Mucosa of descending colon (tissue), 3 donors: ENCODE results near the gene NR6A1. TPM values are rescaled to one million over a fixed set of nuclear protein-coding genes. Genes with fewer than 3 reads are reported as not detected.
A peak's percentile ranks its signal among the peaks of the same experiment; 100 is the strongest.

ENCODE experiments used
- ATAC-seq: fragments of 200-7000 bp; cut with Tn5 transposase; one replicate; pipeline ENCODE4 v1.9.1; 2020; ENCODE audit warnings: mild to moderate bottlenecking, moderate library complexity
- DNase-seq, 3 donors: peaks; one replicate each; pipeline ENCODE4 v3.0.0-alpha.2; 2020
- H3K36me3 ChIP-seq: fragments of 200-600 bp; one replicate; pipeline ENCODE4 v1.8.0; 2021; ENCODE audit warnings: low read depth, mild to moderate bottlenecking
- H3K4me1 ChIP-seq: fragments of 200-600 bp; one replicate; pipeline ENCODE4 v1.8.0; 2021; ENCODE audit warnings: low read depth, mild to moderate bottlenecking
- H3K4me3 ChIP-seq: fragments of 200-600 bp; one replicate; pipeline ENCODE4 v1.8.0; 2021; ENCODE audit warnings: mild to moderate bottlenecking
- H3K9me3 ChIP-seq: fragments of 200-600 bp; one replicate; pipeline ENCODE4 v1.8.0; 2021; ENCODE audit warnings: mild to moderate bottlenecking
- CTCF ChIP-seq: fragments of 200-600 bp; IDR thresholded peaks from one replicate; pipeline ENCODE4 v1.8.0; 2022; ENCODE audit warnings: antibody characterized with exemption, mild to moderate bottlenecking
- intact Hi-C, 2 donors: fragments of 100-400 bp; cut with DNase I in 1 of 2; cut with micrococcal nuclease in 1 of 2; formaldehyde crosslinking; loops; one replicate each; pipeline versions ENCODE4 v1.11.0 to v1.11.1; 2022; cut with DNase I, micrococcal nuclease
- total RNA-seq, 3 donors: library from RNA; stranded (reverse); fragmentation: NEBNext Ultra II Directional in 2 of 3; extraction: Animal tissue kit (Norgen Biotek cat#: 25700) in 2 of 3; gene quantifications; one replicate each; pipeline versions ENCODE4 v1.2.1 to v1.2.4, GENCODE V29; 2021 to 2023
- donor health status: DM: no; HTN: no; CAD: no; lungs with moderate emphysema.
- donor health status: DM: no; HTN: no; CAD: no.
- donor health status: DM: no; HTN: yes; CAD: no.

The NR6A1 gene
- total RNA-seq, 3 donors from 2014 or later, result 5.6 to 8.4 (median 7.0) TPM

- TF ChIP-seq CTCF, result no peak
- Histone ChIP-seq H3K36me3 (no peaks in the 10 kb centered on the region), H3K4me3 (no peak overlapping the region)
Measured at GRCh38 chr9:124661271-124661670, 109.8 kb downstream of the NR6A1 start.

DNA sequence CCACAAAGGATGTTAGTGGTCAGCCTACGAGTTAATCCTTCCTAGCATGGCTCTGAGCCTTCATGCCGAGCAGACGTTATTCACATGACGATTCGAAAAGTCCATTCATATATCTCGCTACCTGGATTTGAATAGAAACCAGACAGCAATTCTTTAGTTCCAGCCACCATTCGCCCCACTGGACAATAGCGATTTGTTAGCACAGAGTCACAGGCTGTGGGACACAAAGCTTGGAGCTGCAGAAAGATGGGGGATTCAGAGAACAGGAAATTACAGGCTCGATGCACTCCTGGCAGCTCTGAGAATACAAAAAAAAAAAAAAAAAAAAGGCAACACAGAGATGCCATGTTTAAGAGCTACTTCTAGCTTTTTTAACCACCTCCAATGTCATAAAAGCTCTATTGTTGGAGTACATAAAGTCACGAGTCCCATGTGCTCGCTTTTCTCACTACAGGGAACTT is 110.7 kb downstream of the NR6A1 start:
- ATAC-seq (peak; percentile 30), DNase-seq (peak in 2 of 3 donors; percentile 31 to 35)
- Histone ChIP-seq H3K4me3 (no peak overlapping the region), H3K9me3 (no peaks in the 10 kb centered on the region), H3K4me1 (peaks cover 16% of the 10 kb centered on the region), H3K36me3 (no peaks in the 10 kb centered on the region)
- intact Hi-C loops, result no loop called here
- TF ChIP-seq CTCF, result no peak

More at GRCh38 chr9:124661271-124661670, 109.8 kb downstream of the NR6A1 start:
- DNase-seq, result peak in 1 of 3 donors; percentile 14
- ATAC-seq, result no peak
- Histone ChIP-seq H3K4me1 (peaks cover 21% of the 10 kb centered on the region), H3K9me3 (no peaks in the 10 kb centered on the region)
- intact Hi-C loops, result no loop called here

- no peak for TF ChIP-seq CTCF
- H3K4me1 ChIP-seq, result peaks cover 15% of the 10 kb centered on the region
- H3K36me3 ChIP-seq, result no peaks in the 10 kb centered on the region
- ATAC-seq (peak; percentile 72), DNase-seq (peak; percentile 75 to 84 (median 81))
- H3K9me3 ChIP-seq, result no peaks in the 10 kb centered on the region
- intact Hi-C loops, result no loop called here
- peak overlapping the region; percentile 3 for H3K4me3 ChIP-seq
Measured at GRCh38 chr9:124659099-124659659, 111.9 kb downstream of the NR6A1 start.

- TF ChIP-seq CTCF, result no peak
- Histone ChIP-seq H3K4me3 (peak overlapping the region; percentile 3), H3K4me1 (peaks cover 15% of the 10 kb centered on the region), H3K36me3 (no peaks in the 10 kb centered on the region), H3K9me3 (no peaks in the 10 kb centered on the region)
- ATAC-seq (peak; percentile 92), DNase-seq (peak; percentile 59 to 76 (median 72))
- intact Hi-C loops, result no loop called here
Measured at GRCh38 chr9:124658165-124659017, 112.7 kb downstream of the NR6A1 start.

DNA sequence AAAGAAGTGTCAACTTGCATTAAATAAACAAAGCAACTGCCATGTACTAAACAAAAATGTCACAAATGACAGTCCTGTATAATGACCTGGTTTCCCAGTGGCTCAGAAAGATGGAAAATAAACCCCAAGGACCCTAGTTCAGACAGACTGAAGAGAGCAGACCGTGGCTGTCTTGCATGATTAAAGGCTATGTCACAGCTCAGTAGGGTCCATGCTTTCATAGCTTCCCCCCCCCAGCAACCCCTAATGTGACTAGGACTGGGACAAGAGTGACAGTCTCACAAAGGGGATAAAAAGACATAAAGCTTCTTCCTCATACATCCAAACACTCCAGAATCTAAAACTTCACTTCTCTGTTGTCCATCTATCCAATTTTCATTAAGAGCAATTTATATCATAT is 113.6 kb downstream of the NR6A1 start:
- TF ChIP-seq CTCF, result no peak
- H3K4me3 ChIP-seq, result no peak overlapping the region
- peak in 1 of 3 donors; percentile 8 for DNase-seq
- no peak for ATAC-seq
- H3K9me3 ChIP-seq, result no peaks in the 10 kb centered on the region
- peaks cover 15% of the 10 kb centered on the region for H3K4me1 ChIP-seq
- intact Hi-C loops, result no loop called here
- no peaks in the 10 kb centered on the region for H3K36me3 ChIP-seq
